OCI-LY1 (cell line): Measurements from ENCODE around the gene FAM110A.
"Not testable (repeated sequence)": the region's sequence is repeated elsewhere in the genome, so short reads cannot be mapped to it uniquely, and the experiment has no call there.

ENCODE experiments used
- H2AFZ ChIP-seq: fragments of 200-600 bp; sonication (generic), shearing (Covaris generic); 2 replicates; pipeline ENCODE4 v1.6.0; 2014; ENCODE audit warnings: antibody characterized with exemption, mild to moderate bottlenecking, low read length
- H3F3A ChIP-seq: fragments of 200-600 bp; sonication (generic), shearing (Covaris generic); 2 replicates; pipeline ENCODE4 v1.6.0; 2014; ENCODE audit warnings: mild to moderate bottlenecking, antibody characterized with exemption, low read length, moderate library complexity; ENCODE audit not compliant: insufficient read depth
- H3K27ac ChIP-seq: fragments of 200-600 bp; sonication (generic); 2 replicates; pipeline ENCODE4 v1.5.1; 2014; ENCODE audit warnings: low read length, mixed run types, mild to moderate bottlenecking, low read depth; ENCODE audit not compliant: poor library complexity, severe bottlenecking
- H3K27me3 ChIP-seq: fragments of 200-600 bp; sonication (generic); 2 replicates; pipeline ENCODE4 v1.6.0; 2014; ENCODE audit warnings: antibody characterized with exemption, mild to moderate bottlenecking, low read length, moderate library complexity; ENCODE audit not compliant: insufficient read depth
- H3K36me3 ChIP-seq: fragments of 200-600 bp; sonication (generic); 2 replicates; pipeline ENCODE4 v1.6.1; 2014; ENCODE audit warnings: mild to moderate bottlenecking, antibody characterized with exemption, low read length, moderate library complexity, mixed read lengths; ENCODE audit not compliant: insufficient read depth
- H3K4me1 ChIP-seq: fragments of 200-600 bp; sonication (generic); 2 replicates; pipeline ENCODE4 v1.5.1; 2014; ENCODE audit warnings: mild to moderate bottlenecking, low read length, moderate library complexity; ENCODE audit not compliant: insufficient read depth, severe bottlenecking
- H3K4me2 ChIP-seq: fragments of 200-600 bp; sonication (generic), shearing (Covaris generic); 2 replicates; pipeline ENCODE4 v1.6.1; 2014; ENCODE audit warnings: low read length
- H3K4me3 ChIP-seq: fragments of 200-600 bp; sonication (generic); 2 replicates; pipeline ENCODE4 v1.5.1; 2014; ENCODE audit warnings: low read length, low read depth, mild to moderate bottlenecking, mixed read lengths; ENCODE audit not compliant: poor library complexity, severe bottlenecking
- H3K79me2 ChIP-seq: fragments of 200-600 bp; shearing (Covaris generic); 2 replicates; pipeline ENCODE4 v1.6.1; 2016; ENCODE audit warnings: mixed run types, low read length, mixed read lengths; ENCODE audit not compliant: insufficient read depth
- H3K9ac ChIP-seq: fragments of 200-600 bp; sonication (generic), shearing (Covaris generic); 2 replicates; pipeline ENCODE4 v1.6.1; 2014; ENCODE audit warnings: mild to moderate bottlenecking, low read length, mixed read lengths
- H3K9me2 ChIP-seq: fragments of 200-600 bp; sonication (generic), shearing (Covaris generic); 2 replicates; pipeline ENCODE4 v1.6.1; 2014; ENCODE audit warnings: low read depth, mild to moderate bottlenecking, low read length, mixed read lengths
- H3K9me3 ChIP-seq: fragments of 200-600 bp; shearing (Covaris generic); 2 replicates; pipeline ENCODE4 v1.6.1; 2014; ENCODE audit warnings: low read length, mixed read lengths
- H4K20me1 ChIP-seq: fragments of 200-600 bp; sonication (generic), shearing (Covaris generic); 2 replicates; pipeline ENCODE4 v1.6.0; 2016; ENCODE audit warnings: mild to moderate bottlenecking, low read length; ENCODE audit not compliant: insufficient read depth
- EZH2 ChIP-seq: fragments of 200-600 bp; sonication (generic), shearing (Covaris generic); IDR thresholded peaks from 2 replicates; pipeline ENCODE4 v1.8.0; 2017; ENCODE audit warnings: borderline replicate concordance, mixed run types, mild to moderate bottlenecking, antibody characterized with exemption, low read length, moderate library complexity, mixed read lengths
- TF ChIP-seq, protein P1 (sequence below): fragments of 200-600 bp; sonication (generic), shearing (Covaris generic); IDR thresholded peaks from 2 replicates; pipeline ENCODE4 v1.5.1; 2017; ENCODE audit warnings: mild to moderate bottlenecking, antibody characterized with exemption, low read length, moderate library complexity, mixed read lengths

FAM110A gene

DNA sequence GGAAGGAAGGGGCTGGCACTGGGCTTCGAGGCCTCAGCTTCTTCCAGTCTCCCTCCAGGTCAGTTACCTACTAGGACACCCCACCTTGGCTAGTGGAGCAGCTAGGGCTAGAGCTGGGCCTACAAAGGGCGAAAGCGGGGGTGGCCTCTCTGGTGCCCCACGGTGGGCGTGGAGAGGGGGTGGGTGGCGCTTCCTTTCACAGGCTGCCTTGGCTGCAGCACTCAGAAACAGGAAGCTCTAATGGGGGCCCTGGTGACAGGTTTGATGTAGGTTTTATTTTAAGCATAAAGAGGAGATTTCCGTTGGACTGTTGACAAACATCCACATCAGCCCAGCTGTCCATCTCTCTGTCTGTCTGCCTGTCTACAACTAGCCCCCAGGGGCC is 13.4 kb downstream of the FAM110A start:
- H3K4me1 ChIP-seq = peaks cover 39% of the 10 kb centered on the region
- H3K27ac ChIP-seq = peak overlapping the region; percentile 66
- H3K4me2 ChIP-seq = peak overlapping the region; percentile 62

DNA sequence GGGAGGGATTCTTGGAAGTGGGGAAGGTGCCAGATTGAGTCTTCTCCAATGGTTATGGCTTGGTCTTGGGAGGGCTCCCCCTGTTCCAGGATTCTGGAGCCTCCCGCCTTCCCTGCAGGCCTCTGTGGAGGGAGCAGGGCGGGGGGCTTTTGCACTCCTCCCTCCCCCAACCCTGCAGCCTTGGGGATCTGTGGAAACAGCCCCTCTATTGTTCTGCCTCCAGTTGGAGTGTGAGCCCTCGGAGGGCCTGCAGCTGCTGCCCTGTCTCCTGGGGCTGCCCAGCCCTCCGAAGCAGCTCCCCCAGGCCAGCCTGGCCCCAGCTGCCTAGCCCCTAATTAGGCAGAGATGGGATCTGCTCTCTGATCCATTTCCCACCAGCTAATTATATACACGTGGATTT is 14.7 kb downstream of the FAM110A start:
- no peaks in the 10 kb centered on the region for H3K79me2 ChIP-seq
- no peaks in the 10 kb centered on the region for H3K9me2 ChIP-seq
- no peaks in the 10 kb centered on the region for H3K9me3 ChIP-seq
- H3K27ac ChIP-seq = no peak overlapping the region
- no peaks in the 10 kb centered on the region for H4K20me1 ChIP-seq
- no peaks in the 10 kb centered on the region for H3K36me3 ChIP-seq
- H2AFZ ChIP-seq = no peak overlapping the region
- no peak overlapping the region for H3K9ac ChIP-seq
- H3K4me3 ChIP-seq = no peak overlapping the region
- no peaks in the 10 kb centered on the region for H3F3A ChIP-seq
- no peaks in the 10 kb centered on the region for H3K27me3 ChIP-seq
- peaks cover 38% of the 10 kb centered on the region for H3K4me1 ChIP-seq
- TF ChIP-seq EZH2 = no peak
- TF ChIP-seq, protein P1, sequence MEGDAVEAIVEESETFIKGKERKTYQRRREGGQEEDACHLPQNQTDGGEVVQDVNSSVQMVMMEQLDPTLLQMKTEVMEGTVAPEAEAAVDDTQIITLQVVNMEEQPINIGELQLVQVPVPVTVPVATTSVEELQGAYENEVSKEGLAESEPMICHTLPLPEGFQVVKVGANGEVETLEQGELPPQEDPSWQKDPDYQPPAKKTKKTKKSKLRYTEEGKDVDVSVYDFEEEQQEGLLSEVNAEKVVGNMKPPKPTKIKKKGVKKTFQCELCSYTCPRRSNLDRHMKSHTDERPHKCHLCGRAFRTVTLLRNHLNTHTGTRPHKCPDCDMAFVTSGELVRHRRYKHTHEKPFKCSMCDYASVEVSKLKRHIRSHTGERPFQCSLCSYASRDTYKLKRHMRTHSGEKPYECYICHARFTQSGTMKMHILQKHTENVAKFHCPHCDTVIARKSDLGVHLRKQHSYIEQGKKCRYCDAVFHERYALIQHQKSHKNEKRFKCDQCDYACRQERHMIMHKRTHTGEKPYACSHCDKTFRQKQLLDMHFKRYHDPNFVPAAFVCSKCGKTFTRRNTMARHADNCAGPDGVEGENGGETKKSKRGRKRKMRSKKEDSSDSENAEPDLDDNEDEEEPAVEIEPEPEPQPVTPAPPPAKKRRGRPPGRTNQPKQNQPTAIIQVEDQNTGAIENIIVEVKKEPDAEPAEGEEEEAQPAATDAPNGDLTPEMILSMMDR = no peak
- no peak overlapping the region for H3K4me2 ChIP-seq

More for the DNA sequence above, 13.4 kb downstream of the FAM110A start:
- no peaks in the 10 kb centered on the region for H3K9me2 ChIP-seq
- H3K9ac ChIP-seq = peak overlapping the region; percentile 29; the same call in 1 of the 2 replicates
- H3K27me3 ChIP-seq = no peaks in the 10 kb centered on the region
- no peak overlapping the region for H2AFZ ChIP-seq
- H3K79me2 ChIP-seq = no peaks in the 10 kb centered on the region
- no peaks in the 10 kb centered on the region for H3K36me3 ChIP-seq
- TF ChIP-seq, protein P1 = no peak
- no peak for TF ChIP-seq EZH2
- no peaks in the 10 kb centered on the region for H3K9me3 ChIP-seq
- no peaks in the 10 kb centered on the region for H4K20me1 ChIP-seq
- H3F3A ChIP-seq = no peaks in the 10 kb centered on the region
- peak overlapping the region; percentile 53 for H3K4me3 ChIP-seq

DNA sequence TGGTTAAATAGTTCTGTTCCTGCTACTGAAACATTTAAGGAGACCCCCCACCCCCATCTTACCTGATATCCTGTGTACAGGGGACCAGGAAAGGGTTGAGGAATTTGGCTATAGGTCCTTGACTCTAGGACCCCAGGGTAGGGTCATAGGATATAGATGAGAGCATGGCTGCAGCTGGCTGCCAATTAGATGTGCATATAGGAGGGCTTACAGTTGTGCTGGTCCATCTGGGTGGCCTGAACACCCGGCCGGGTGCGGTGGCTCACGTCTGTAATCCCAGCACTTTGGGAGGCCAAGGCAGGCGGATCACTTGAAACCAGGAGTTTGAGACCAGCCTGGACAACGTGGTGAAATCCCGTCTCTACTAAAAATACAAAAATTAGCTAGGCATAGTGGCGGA is 15.2 kb downstream of the FAM110A start:
- H3K4me3 ChIP-seq, H3K27ac ChIP-seq, H3K9ac ChIP-seq, H3K36me3 ChIP-seq, H3K79me2 ChIP-seq, H3K27me3 ChIP-seq, H3K9me2 ChIP-seq, H3K9me3 ChIP-seq, H4K20me1 ChIP-seq, H3K4me2 ChIP-seq, H2AFZ ChIP-seq, H3F3A ChIP-seq: not testable (repeated sequence)
- H3K4me1 ChIP-seq = peaks cover 38% of the 10 kb centered on the region

DNA sequence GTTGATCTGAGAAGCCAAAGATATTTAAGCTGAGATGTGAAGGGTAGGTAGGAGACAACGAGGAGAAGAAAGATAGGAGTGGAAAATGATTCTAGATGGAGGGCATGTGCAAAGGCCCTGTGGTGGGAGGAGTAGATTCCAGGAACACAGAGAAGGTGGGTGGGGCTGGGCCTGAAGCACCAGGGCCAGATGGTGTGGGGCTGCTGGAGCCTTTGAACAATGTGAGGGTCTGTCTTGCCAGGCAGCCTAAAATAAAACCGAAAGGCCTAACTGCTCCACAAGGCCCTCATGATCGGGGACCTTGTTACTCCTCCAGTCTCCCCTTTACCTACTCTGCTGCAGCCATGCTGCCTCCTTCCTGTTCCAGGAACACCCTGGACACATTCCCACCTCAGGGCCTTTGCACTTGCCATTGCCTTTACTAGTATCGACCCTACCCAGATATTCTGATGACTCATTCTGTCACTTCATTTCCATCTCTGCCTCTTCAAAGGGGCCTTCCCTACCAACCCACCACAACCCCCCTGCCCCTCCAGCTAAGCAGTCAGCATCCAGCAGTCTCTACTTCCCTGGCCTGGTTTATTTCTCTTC is 20.0 kb downstream of the FAM110A start:
- Histone ChIP-seq H3F3A (no peaks in the 10 kb centered on the region), H3K9me2 (no peaks in the 10 kb centered on the region), H3K4me3 (no peak overlapping the region), H3K4me2 (no peak overlapping the region), H4K20me1 (no peaks in the 10 kb centered on the region), H3K4me1 (no peaks in the 10 kb centered on the region), H3K36me3 (no peaks in the 10 kb centered on the region), H2AFZ (no peak overlapping the region), H3K27ac (no peak overlapping the region), H3K9me3 (no peaks in the 10 kb centered on the region), H3K79me2 (no peaks in the 10 kb centered on the region), H3K27me3 (no peaks in the 10 kb centered on the region), H3K9ac (no peak overlapping the region)
- no peak for TF ChIP-seq EZH2
- TF ChIP-seq, protein P1 = no peak
